ENCODE measurements around the gene CACNA1B.
A peak's percentile ranks its signal among the peaks of the same experiment; 100 is the strongest.
"Not testable (repeated sequence)": the region's sequence is repeated elsewhere in the genome, so short reads cannot be mapped to it uniquely, and the experiment has no call there.

Gene CACNA1B

DNA sequence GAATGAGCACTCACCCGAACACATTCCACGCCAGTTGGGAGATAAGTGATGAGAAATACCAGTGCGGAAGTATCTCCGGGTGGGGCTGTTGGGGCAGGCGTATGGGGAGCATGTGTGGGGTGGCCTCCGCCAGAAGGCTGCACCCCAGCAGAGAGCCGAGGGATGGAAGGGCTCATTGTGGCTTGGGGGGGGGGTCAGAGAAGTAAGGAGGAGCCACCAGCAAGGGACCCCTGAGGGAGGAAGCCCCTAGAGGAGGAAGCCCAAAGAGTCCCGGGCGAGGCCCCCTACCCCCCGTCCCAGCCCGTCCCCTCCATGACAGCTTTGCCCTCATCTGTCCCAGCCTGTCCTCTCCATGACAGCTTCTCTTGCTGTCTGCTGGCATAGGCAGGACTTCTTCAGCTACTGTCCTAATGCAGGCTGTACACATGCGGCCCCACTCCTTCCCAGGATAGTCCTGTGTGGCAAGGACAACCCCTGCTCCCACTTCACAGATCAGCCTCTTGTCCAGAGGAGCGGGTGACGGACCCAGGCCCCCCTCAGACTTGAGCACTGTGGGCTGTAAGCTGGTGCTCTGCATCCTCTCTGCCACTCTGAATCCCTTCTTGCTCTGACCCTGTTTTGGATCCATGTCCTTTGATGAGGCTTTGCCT, 239.6 kb downstream of the CACNA1B start:
- DNase-seq (ENCODE audit: low read depth), result no peak

DNA sequence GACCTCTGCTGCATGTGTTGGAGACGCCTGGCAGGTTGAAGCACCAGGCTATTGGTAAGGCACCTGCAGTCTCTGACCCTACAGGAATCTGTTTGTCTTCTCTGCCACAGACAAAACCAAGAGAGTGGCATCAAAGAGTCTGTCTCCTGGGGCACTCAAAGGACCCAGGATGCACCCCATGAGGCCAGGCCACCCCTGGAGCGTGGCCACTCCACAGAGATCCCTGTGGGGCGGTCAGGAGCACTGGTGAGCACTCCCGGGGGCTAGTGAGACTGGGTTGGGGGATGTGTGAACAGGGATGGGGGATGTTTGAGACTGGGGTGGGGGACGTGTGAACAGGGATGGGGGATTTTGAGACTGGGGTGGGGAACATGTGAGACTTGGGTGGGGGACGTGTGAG, 240.3 kb downstream of the CACNA1B start:
- no peak for DNase-seq (ENCODE audit: low read depth)

DNA sequence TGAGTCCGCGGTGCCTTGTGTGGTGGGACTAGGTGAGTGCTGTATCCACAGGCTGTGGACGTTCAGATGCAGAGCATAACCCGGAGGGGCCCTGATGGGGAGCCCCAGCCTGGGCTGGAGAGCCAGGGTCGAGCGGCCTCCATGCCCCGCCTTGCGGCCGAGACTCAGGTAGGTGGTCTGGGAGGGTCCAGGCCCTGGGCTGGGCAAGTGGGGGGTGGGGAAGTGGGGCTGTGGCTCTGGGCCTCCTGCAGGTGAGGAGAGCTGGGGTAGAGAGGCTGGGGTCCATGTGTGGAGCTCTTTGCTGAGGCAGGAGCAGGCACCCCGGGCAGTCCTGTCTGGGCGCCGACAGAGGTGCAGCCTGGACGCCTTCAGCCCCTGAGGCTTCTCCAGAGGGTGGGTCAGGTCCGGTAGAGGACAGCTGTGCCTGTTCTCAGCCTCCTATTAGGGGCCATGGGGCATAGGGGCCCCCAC, 241.1 kb downstream of the CACNA1B start:
- no peak for DNase-seq (ENCODE audit: low read depth)

DNA sequence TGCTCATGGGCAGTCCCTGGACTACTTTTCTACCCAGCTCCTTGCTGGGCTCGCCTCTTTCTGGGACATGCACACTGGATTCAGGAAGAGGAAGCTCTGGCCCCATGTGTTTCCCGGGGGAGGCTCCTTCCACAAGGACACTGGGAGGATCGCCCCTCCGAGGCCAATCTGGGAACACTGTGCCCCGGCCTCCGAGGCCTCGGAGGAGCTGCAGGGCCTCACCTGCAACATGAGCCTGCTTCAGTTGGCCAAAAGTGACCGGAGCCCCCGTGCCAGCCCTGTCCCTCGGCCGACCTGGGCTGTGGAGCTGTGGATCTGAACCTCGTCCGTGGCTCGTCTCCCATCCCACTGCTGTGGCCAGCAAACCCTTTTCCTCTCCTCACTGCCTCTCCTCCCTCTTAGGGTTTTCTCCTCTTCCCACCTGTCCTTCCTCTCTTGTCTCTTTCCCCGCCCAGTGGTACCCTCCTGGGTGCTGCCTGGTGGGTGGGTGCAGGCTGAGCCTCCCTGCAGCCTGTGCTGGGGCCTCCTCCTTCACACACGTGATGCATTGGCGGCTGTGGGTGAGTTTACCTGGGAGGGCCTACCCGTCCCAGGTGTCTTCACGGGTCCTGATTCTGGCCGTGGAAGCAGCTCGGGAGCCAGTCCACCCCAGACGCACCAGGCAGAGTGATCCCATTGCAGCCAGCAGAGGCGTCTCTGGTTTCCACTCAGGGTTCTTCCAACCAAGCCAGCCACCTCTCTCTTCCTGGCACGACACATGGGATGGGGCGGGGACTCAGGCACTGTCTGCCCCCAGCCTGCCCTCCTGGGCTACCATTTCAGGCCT, 241.8 kb downstream of the CACNA1B start:
- DNase-seq (ENCODE audit: low read depth), result no peak

DNA sequence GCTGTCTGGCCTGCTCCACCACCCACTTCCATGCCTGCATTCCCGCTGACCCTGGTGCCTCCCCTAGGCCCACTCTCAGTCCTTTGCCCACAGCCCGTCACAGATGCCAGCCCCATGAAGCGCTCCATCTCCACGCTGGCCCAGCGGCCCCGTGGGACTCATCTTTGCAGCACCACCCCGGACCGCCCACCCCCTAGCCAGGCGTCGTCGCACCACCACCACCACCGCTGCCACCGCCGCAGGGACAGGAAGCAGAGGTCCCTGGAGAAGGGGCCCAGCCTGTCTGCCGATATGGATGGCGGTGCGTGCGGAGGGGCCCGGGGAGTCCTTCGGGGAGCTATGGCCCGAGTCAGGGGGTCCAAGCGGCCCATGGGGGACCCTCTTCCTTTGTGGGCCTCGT, 242.5 kb downstream of the CACNA1B start:
- DNase-seq (ENCODE audit: low read depth), result no peak

DNA sequence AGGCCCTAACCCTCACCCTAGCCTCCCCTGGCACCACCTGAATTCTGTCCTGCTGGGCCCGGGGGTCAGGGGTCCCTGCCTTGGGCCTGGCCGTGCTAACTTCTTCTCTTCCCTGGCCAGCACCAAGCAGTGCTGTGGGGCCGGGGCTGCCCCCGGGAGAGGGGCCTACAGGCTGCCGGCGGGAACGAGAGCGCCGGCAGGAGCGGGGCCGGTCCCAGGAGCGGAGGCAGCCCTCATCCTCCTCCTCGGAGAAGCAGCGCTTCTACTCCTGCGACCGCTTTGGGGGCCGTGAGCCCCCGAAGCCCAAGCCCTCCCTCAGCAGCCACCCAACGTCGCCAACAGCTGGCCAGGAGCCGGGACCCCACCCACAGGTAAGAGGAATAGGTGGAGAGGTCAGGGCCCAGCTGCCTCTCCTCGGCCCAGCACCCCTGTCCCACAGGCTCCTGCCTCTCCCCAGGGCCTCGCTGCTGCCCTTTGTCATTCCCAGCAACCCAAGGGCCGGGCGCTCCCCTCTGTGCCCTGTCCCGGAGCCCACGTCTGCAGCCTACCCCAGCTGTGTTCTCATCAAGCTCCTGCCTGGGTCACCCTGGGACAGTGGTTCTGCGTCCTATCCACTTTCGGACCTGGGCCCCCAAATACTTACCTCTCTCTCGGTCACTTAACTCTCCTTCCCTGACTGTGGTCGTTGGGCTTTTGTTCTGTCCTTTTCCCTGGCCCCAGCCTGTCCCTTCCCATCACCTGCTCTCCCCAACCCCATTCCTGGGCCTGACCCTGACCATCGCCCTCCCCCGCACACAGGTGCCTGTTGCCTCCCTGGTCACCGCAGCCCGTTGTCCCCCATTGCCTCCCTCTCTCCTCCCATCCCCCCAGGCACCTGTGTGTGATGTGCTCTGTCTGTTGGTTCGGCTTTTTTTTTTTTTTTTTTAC, 243.2 kb downstream of the CACNA1B start:
- no peak for DNase-seq (ENCODE audit: low read depth)

DNA sequence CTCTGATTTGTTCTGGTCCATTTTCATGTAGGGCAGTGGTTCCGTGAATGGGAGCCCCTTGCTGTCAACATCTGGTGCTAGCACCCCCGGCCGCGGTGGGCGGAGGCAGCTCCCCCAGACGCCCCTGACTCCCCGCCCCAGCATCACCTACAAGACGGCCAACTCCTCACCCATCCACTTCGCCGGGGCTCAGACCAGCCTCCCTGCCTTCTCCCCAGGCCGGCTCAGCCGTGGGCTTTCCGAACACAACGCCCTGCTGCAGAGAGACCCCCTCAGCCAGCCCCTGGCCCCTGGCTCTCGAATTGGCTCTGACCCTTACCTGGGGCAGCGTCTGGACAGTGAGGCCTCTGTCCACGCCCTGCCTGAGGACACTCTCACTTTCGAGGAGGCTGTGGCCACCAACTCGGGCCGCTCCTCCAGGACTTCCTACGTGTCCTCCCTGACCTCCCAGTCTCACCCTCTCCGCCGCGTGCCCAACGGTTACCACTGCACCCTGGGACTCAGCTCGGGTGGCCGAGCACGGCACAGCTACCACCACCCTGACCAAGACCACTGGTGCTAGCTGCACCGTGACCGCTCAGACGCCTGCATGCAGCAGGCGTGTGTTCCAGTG, 244.0 kb downstream of the CACNA1B start:
- no peak for DNase-seq (ENCODE audit: low read depth)

DNA sequence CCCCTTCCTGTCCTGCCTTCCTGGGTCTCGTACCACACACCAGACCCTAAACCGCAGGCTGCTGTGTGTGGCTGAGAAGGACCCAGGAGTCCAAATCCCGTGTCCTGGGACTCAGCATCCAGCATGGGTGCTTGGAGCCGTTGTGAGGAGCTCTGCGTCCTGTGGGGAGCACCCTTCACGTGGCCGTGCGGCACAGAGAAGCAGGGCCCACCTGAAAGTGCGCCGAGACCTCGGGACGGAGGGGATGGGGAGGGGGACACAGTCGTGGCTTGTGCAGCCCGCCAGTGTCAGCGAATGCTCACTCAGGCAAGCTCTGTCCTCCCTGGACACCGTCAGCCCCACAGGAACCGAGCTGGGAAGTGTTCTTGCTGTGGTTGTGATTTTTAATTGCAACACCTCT, 244.6 kb downstream of the CACNA1B start:
- DNase-seq (ENCODE audit: low read depth), result no peak

DNA sequence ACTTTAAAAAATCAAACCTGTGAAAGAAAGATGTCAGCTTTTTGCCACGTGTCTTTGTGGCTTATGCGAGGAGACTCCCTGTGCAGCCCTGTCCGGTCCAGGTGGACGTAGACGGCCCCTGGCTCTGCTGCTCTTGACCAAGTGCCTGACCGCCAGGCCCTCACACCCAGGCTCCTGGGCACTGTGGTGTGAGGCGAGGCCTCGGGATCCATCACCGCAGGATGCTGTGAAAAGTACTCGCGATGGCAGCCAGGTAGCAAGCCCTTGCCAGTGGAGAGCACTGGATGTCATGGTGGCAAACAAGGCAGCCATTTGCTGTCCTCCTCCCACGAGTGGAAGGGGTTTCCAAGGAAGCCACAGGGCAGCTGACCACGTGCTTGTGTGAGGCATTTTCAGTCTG, 245.1 kb downstream of the CACNA1B start:
- DNase-seq (ENCODE audit: low read depth), result no peak

DNA sequence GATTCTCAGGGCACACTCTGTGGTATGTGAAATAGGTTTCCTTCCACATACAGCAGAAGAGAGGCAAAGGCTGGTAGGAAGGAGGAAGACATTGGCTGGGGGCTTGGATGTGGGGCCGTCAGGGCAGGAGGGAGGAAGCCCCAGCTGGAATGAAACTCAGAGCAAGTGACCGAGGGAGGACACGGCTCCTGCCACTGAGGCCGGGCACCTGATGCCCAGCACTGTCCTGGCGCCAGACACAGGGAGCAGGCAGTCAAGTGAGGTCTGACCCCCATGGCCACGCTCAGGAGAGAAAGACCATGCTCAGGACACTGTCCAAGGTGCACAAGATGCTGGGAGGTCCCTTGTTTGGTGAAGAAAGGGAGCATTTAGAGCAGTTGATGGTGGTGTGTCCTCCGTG, 245.5 kb downstream of the CACNA1B start:
- no peak for DNase-seq (ENCODE audit: low read depth)

DNA sequence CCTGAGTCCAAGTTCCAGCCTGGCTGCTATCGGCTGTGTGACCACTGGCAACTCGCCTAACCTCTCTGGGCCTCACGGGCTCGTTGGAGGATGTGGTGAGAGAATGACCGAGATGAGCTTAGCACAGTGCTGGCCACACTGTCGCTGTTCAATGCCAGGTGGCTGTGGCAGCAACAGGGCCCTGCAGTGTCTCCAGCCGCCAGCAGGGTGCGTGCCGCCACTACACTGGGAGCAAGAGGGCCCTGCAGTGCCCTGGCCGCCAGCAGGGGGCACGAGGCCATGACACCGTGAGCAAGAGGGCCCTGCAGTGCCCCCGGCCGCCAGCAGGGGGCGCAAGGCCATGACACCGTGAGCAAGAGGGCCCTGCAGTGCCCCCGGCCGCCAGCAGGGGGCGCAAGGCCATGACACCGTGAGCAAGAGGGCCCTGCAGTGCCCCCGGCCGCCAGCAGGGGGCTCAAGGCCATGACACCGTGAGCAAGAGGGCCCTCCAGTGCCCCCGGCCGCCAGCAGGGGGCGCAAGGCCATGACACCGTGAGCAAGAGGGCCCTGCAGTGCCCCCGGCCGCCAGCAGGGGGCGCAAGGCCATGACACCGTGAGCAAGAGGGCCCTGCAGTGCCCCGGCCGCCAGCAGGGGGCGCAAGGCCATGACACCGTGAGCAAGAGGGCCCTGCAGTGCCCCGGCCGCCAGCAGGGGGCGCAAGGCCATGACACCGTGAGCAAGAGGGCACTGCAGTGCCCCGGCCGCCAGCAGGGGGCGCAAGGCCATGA, 248.7 kb downstream of the CACNA1B start:
- DNase-seq (ENCODE audit: low read depth), result peak; percentile 11

DNA sequence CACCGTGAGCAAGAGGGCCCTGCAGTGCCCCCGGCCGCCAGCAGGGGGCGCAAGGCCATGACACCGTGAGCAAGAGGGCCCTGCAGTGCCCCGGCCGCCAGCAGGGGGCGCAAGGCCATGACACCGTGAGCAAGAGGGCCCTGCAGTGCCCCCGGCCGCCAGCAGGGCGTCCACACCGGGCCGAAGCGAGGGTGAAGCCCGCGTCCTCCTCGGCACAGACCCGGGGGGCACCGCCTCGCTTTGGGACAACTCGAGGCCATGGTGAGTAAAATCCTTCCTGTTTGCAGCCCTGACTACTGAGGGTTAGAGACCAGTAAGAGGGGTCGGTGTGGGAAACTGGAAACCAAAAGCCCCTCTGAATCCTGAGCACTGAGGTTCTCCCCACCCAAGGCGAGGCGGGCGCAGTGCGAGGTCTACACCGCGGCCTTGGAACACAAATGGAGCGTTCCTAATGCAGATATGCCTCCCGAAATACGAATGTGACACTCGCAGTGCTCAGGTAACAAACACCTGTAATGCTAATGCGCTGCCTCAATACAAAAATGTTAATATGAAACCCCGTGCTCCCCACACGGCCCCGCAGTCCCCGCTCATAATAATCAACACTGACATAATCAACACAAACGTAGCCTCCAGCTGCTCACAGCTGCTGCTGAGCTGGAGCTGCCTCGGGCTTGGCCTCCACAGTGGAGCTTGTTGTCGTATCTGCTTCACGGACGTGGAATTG, 249.4 kb downstream of the CACNA1B start:
- not testable (repeated sequence) for DNase-seq (ENCODE audit: low read depth)

DNA sequence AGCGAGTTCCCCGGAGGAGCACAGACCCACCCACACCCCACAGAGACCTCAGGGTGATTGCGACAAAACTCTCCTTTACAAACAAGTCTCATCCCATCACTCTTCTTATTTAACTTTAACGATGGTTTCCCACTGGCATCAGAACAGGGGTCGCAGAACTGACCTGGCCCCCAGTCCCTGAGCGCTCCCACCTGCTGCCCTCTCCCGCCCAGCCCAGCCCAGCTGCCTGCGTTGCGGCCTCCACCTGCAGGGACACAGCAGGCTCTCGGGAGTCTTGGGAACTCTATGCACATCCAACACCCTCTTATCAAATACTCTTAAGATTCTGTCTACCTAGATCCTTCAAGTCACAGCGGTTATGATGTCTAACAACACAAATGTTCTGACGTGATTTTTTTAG, 250.4 kb downstream of the CACNA1B start:
- not testable (repeated sequence) for DNase-seq (ENCODE audit: low read depth)

DNA sequence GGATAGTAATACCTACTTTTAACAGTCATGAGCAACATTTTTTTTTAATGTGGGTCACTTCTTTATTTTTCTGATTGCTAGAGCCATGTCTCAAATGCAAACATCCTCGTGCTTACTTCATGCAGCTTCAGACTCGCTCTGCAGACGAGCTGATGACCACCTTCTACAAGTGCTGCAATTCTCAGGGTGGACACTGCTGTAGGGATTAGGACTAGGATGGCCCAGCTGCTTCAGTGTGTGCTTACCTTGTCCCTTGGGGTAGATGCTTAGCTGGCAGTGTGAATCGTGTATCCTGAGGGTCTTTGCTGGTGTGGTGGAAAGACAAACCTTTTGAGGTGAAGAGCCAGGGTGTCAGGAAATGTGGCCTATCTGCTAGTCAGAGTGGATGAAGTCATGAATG, 251.7 kb downstream of the CACNA1B start:
- not testable (repeated sequence) for DNase-seq (ENCODE audit: low read depth)

DNA sequence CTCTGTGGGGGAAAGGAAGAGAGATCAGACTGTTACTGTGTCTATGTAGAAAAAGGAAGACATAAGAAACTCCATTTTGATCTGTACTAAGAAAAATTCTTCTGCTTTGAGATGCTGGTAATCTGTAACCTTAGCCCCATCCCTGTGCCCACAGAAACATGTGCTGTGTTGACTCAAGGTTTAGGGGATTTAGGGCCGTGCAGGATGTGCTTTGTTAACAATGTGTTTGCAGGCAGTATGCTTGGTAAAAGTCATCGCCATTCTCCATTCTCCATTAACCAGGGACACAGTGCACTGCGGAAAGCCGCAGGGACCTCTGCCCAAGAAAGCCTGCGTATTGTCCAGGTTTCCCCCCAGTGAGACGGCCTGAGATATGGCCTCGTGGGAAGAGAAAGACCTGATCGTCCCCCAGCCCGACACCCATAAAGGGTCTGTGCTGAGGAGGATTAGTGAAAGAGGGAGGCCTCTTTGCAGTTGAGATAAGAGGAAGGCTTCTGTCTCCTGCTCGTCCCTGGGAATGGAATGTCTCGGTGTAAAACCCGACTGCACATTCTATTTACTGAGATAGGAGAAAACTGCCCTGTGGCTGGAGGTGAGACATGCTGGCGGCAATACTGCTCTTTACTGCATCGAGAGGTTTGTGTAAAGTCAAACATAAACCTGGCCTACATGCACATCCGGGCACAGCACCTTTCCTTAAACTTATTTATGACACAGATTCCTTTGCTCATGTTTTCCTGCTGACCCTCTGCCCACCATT, 255.5 kb downstream of the CACNA1B start:
- not testable (repeated sequence) for DNase-seq (ENCODE audit: low read depth)

DNA sequence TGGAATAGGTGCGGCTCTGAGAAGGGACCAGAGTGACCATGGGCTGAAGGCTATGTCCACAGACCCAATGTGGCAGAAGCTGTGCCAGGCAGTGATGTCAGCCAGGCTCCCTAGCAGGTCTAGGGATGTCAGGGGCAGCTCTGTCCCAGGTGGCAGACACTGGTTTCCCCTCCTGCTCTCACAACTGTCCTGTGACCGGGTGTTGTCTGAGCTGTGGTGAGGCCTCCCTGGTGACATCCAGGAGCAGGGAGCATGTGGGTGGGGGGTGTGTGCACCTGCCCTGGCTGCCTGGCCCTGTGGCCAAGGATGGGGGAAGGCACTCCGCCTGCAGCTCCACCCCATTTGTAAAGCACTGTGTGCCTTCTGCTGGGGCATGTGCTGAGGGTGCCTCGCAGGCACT, 257.0 kb downstream of the CACNA1B start:
- DNase-seq (ENCODE audit: low read depth), result not testable (repeated sequence)

DNA sequence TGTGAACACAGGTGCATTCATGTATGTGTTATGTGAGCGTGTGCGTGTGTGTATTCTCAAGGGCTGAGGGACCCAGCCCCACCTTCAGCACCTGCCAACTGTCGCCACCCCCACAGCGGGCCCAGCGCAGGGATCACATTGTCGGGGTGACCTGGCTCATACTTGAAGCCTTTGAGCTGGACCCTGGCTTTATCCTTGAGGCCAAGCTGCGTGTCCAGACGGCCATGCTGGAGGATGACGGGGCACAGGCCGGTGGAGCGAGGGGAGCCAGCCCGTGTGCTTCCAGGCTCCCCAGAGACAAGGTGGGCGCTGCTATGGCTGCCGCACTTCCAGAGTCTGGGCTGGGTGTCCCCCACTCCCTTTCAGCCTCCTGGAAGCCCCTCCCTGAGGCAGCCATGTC, 261.5 kb downstream of the CACNA1B start:
- DNase-seq (ENCODE audit: low read depth), result not testable (repeated sequence)

DNA sequence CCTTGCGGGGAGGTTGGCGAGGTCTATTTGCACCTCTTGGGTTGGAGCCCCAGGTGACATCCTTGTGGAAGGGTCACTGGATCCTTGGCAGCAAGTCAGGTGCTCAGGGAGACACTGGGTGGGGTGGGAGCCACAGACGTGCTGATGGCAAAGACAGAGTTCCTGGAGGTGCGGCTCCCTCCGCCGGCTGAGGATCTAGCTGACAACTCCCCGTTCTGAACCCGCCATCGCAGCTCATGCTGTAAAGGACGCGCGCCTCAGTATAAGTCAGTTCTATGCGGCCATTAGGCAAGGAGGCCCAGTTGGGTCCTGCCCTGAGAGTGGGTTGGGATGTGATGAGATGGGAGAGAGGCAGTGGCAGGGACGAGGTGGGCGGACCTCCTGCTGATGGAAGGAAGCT, 263.4 kb downstream of the CACNA1B start:
- not testable (repeated sequence) for DNase-seq (ENCODE audit: low read depth)

DNA sequence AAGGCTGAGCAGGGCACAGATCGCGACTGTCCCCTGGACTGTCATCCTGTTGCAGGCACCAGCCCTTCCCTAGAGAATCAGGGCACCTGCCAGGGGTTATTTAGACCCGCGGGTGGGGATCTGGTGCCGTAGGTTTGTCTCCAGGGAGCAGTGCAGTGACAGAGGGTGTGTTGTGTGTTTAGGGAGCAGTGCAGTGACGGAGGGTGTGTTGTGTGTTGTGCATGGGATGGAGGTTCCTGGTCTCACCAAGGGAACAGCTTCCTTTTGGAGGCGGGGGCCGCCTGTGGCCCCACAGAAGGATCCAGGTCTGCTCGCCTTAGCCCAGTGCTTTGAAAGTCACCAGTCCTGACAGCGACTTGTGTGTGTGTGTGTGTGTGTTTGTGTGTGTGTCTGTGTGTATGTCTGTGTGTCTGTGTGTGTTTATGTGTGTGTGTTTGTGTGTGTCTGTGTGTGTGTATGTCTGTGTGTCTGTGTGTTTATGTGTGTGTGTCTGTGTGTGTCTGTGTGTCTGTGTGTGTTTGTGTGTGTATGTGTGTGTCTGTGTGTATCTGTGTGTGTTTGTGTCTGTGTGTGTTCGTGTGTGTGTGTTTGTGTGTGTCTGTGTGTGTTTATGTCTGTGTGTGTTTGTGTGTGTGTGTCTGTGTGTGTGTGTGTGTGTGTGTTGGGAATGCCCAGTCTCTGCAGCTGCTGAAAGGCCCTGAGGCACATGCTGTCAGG, 265.1 kb downstream of the CACNA1B start:
- not testable (repeated sequence) for DNase-seq (ENCODE audit: low read depth)
